MM.1S (cell line): ENCODE data around the gene POLD1.

Source experiments
- CTCF ChIP-seq: fragments of 300-600 bp; sonication (generic); IDR thresholded peaks from 2 replicates; pipeline ENCODE4 v1.5.1; 2016; ENCODE audit warnings: antibody characterized with exemption, low read length, mixed read lengths
- EZH2 ChIP-seq: fragments of 300-600 bp; sonication (generic); optimal IDR thresholded peaks from 2 replicates; pipeline ENCODE3; 2017; ENCODE audit warnings: low read depth, mild to moderate bottlenecking, antibody characterized with exemption, low read length, mixed read lengths
- EZH2phosphoT487 ChIP-seq: fragments of 300-600 bp; sonication (generic); IDR thresholded peaks from 2 replicates; pipeline ENCODE4 v1.6.1; 2018; ENCODE audit warnings: antibody characterized with exemption, low read length

GRCh38 chr19:50427997-50428425 is 43.9 kb downstream of the POLD1 start:
- TF ChIP-seq CTCF (no peak), EZH2phosphoT487 (no peak), EZH2 (no peak)
